GM23338 (cell line): ENCODE measurements around the gene DAZL.

Experiments
- CTCF ChIP-seq, 2 experiments: fragments of 200-600 bp in 1 of 2; sonication (generic) in 1 of 2; conservative IDR thresholded peaks; 2 replicates each; pipeline versions ENCODE4 v1.5.1 to v1.6.1; 2016 to 2017; ENCODE audit warnings: antibody characterized with exemption in 2 of 2, low read depth in 2 of 2, mild to moderate bottlenecking in 2 of 2, moderate library complexity in 1 of 2
- TF ChIP-seq, protein P1 (sequence below): IDR thresholded peaks from one replicate; pipeline ENCODE4 v1.6.1; 2018; ENCODE audit warnings: antibody characterized with exemption; ENCODE audit not compliant: unreplicated experiment

- no peak for TF ChIP-seq CTCF (conservative IDR thresholded peaks at IDR 0.05; ENCODE audit: low read depth in 2 of 2)
- TF ChIP-seq, protein P1, sequence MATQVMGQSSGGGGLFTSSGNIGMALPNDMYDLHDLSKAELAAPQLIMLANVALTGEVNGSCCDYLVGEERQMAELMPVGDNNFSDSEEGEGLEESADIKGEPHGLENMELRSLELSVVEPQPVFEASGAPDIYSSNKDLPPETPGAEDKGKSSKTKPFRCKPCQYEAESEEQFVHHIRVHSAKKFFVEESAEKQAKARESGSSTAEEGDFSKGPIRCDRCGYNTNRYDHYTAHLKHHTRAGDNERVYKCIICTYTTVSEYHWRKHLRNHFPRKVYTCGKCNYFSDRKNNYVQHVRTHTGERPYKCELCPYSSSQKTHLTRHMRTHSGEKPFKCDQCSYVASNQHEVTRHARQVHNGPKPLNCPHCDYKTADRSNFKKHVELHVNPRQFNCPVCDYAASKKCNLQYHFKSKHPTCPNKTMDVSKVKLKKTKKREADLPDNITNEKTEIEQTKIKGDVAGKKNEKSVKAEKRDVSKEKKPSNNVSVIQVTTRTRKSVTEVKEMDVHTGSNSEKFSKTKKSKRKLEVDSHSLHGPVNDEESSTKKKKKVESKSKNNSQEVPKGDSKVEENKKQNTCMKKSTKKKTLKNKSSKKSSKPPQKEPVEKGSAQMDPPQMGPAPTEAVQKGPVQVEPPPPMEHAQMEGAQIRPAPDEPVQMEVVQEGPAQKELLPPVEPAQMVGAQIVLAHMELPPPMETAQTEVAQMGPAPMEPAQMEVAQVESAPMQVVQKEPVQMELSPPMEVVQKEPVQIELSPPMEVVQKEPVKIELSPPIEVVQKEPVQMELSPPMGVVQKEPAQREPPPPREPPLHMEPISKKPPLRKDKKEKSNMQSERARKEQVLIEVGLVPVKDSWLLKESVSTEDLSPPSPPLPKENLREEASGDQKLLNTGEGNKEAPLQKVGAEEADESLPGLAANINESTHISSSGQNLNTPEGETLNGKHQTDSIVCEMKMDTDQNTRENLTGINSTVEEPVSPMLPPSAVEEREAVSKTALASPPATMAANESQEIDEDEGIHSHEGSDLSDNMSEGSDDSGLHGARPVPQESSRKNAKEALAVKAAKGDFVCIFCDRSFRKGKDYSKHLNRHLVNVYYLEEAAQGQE = no peak
Measured at GRCh38 chr3:16632395-16632794, 27.2 kb upstream of the DAZL start.
